Measurements from ENCODE around the gene VPS26B. TPM values are rescaled to one million over a fixed set of nuclear protein-coding genes. Genes with fewer than 3 reads are reported as not detected.

The VPS26B gene
- total RNA-seq, 1 experiment from 2014 or later = 33.1 TPM

DNA sequence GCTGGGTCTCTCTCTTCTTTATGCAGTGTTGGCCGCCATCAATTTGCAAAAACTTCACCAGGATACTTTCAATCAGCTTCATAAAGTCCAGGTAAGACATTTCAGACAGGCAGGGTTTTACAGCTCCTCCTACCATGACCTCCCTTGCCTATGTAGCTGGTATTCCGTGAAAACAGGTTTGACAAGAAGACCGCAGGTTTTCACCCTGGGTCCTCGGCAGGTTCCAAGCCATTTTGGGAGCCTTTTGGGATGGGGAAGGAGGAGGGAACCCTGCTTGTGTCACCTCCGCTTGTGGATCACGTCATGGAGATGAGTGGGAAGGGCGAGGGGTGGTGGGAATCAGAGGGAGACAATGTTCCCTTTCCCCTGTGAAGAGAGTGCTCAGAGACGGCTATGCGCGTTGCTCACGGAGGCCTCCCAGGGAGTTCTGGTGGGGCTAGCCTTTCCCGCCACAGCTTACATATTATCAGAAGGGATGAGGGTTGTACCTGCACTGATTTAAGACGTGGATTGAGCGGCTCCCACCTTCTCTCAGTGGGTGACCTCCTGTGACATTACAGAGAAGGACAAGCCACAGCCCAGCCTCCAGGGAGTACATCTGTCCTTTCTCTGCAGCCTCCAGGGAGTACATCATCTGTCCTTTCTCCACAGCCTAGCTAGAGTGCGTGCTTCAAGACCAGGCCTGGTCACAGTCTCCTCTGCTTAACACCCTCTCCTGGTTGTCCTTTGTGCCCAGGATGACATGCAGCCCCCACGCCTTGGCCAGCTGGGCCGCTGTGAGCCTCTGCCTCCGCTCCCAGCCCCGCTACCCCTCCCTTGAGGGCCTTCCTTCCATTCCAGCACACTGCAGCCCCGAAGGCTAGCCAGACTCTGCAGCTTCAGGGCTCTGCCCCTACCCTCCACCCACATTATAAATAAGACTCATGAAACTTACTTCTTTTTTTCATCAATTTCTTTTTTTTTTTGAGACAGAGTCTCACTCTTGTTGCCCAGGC lies 68.9 kb downstream of the VPS26B start:
- Mint-ChIP-seq H3K27ac (ENCODE audit: unreplicated experiment) (no peak overlapping the region), H3K36me3 (ENCODE audit: insufficient read depth, unreplicated experiment) (no peaks in the 10 kb centered on the region), H3K4me1 (ENCODE audit: low read depth, unreplicated experiment) (no peaks in the 10 kb centered on the region), H3K27me3 (ENCODE audit: unreplicated experiment) (peaks cover 31% of the 10 kb centered on the region), H3K4me3 (ENCODE audit: low read depth, unreplicated experiment) (no peak overlapping the region), H3K9me3 (ENCODE audit: low read depth, unreplicated experiment) (peaks cover 11% of the 10 kb centered on the region)
- TF ChIP-seq, protein P1, sequence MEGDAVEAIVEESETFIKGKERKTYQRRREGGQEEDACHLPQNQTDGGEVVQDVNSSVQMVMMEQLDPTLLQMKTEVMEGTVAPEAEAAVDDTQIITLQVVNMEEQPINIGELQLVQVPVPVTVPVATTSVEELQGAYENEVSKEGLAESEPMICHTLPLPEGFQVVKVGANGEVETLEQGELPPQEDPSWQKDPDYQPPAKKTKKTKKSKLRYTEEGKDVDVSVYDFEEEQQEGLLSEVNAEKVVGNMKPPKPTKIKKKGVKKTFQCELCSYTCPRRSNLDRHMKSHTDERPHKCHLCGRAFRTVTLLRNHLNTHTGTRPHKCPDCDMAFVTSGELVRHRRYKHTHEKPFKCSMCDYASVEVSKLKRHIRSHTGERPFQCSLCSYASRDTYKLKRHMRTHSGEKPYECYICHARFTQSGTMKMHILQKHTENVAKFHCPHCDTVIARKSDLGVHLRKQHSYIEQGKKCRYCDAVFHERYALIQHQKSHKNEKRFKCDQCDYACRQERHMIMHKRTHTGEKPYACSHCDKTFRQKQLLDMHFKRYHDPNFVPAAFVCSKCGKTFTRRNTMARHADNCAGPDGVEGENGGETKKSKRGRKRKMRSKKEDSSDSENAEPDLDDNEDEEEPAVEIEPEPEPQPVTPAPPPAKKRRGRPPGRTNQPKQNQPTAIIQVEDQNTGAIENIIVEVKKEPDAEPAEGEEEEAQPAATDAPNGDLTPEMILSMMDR (IDR thresholded peaks at IDR 0.05; ENCODE audit: unreplicated experiment) = no peak
- no TSS peak for BruUV-seq (replicated peaks)
- CTCF ChIA-PET = no interaction called here
- intact Hi-C loops (cut with micrococcal nuclease; ENCODE audit: unreplicated experiment) = no loop called here
- no peak for DNase-seq

DNA sequence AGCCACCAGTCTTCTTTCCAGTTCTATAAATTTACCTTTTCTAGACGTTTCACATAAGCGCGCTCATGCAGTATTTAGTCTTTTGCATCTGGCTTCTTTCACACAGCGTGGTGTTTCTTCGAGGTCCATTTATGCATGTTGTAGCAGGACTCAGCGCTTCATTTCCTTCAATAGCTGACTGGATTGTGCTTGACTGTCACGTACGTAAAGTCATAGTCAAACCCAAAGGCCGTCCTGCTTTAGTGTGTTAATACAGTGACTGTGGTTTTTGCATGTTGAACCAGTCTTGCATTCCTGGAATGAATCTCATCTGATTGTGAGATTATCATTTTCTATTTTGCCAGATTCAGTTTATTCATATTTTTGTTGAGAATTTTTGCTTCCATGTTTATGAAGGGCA lies 70.2 kb downstream of the VPS26B start:
- no TSS peak for BruUV-seq (replicated peaks)
- peaks cover 11% of the 10 kb centered on the region for H3K9me3 Mint-ChIP-seq (ENCODE audit: low read depth, unreplicated experiment)
- intact Hi-C loops (cut with micrococcal nuclease; ENCODE audit: unreplicated experiment) = no loop called here
- H3K4me1 Mint-ChIP-seq (ENCODE audit: low read depth, unreplicated experiment) = no peaks in the 10 kb centered on the region
- H3K27ac Mint-ChIP-seq (ENCODE audit: unreplicated experiment) = no peak overlapping the region
- no peak for DNase-seq
- H3K27me3 Mint-ChIP-seq (ENCODE audit: unreplicated experiment) = peaks cover 44% of the 10 kb centered on the region
- no peaks in the 10 kb centered on the region for H3K36me3 Mint-ChIP-seq (ENCODE audit: insufficient read depth, unreplicated experiment)
- CTCF ChIA-PET = interaction anchor here (1.0 kb wide), 1 partner anchor 11 kb away, joined by 3 read pairs; no protein-coding TSS in a partner anchor
- no peak overlapping the region for H3K4me3 Mint-ChIP-seq (ENCODE audit: low read depth, unreplicated experiment)
- TF ChIP-seq, protein P1 (IDR thresholded peaks at IDR 0.05; ENCODE audit: unreplicated experiment) = no peak

Other genes with a start within 250 kb of the VPS26B start
- gene JAM3, start 155.6 kb upstream of the VPS26B start, total RNA-seq (2022) = 0.22 TPM in 1 of 2 replicates, not detected in the other
- gene NCAPD3, start 704 bp upstream of the VPS26B start, total RNA-seq (2022) = 69.4 and 78.2 TPM in 2 replicates
- 26.0 and 27.2 TPM in 2 replicates for gene THYN1, start 28.7 kb downstream of the VPS26B start, total RNA-seq (2022)
- 21.0 and 21.1 TPM in 2 replicates for gene ACAD8, start 28.9 kb downstream of the VPS26B start, total RNA-seq (2022)
- gene GLB1L3, start 51.7 kb downstream of the VPS26B start, total RNA-seq (2022) = not detected in 2 replicates
- 15.5 and 19.0 TPM in 2 replicates for gene GLB1L2, start 107.3 kb downstream of the VPS26B start, total RNA-seq (2022)
- 0.20 and 0.35 TPM in 2 replicates for gene B3GAT1, start 187.6 kb downstream of the VPS26B start, total RNA-seq (2022)

Measured in Calu3 (cell line).